ENCODE results near the gene TNFRSF19. TPM values are rescaled to one million over a fixed set of nuclear protein-coding genes. Genes with fewer than 3 reads are reported as not detected.

The TNFRSF19 gene
- total and polyA plus RNA-seq, 10 of the 15 experiments (the other 5 are each of a cell fraction or from before 2014, with no cell fraction given) = 16.4 to 46.2 (median 35.4) TPM

DNA sequence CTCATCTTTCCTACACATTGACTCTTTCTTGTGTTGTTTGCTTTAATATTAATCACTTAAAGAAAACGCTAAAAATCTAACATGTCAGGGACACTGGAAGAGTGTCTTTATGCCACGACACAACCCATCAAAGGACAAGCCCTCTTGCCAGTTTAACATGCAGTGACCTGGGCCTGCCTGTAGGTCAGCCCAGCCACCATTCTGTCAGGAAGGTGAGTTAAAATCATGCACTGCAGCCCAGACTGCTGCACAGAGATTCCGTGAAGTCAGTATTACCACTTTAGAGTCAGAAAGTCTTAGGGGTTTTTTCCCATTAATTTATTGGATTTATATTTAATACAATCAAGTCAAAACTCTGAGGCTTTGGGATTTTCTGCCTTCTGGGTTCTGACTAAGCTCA is 58.0 kb downstream of the TNFRSF19 start:
- Histone ChIP-seq H3K36me3 (ENCODE audit: control insufficient read depth in 2 of 2, insufficient read depth in 2 of 2, low read length in 1 of 2) (peaks cover 0 to 15% of the 10 kb centered on the region in 2 experiments; a peak in 2 of 4 replicates), H2AFZ (ENCODE audit: control insufficient read depth, low read depth, low read length) (no peak overlapping the region), H3K9ac (ENCODE audit: control insufficient read depth, insufficient read depth, low read length) (no peak overlapping the region), H3K4me2 (ENCODE audit: control insufficient read depth, insufficient read depth) (no peak overlapping the region), H4K20me1 (ENCODE audit: control insufficient read depth, insufficient read depth) (0 out of 2 replicates have a peak, but pooled peaks cover 3% of the 10 kb centered on the region), H3K27ac (ENCODE audit: control insufficient read depth, insufficient read depth) (no peak overlapping the region), H3K4me3 (no peak overlapping the region), H3K79me2 (ENCODE audit: control insufficient read depth, insufficient read depth, low read length) (no peaks in the 10 kb centered on the region; the same call in 1 of the 2 replicates), H3K27me3 (replicated peaks in 1 of 2; ENCODE audit: control insufficient read depth in 2 of 2, insufficient read depth in 2 of 2, low read length in 1 of 2) (no peaks in the 10 kb centered on the region; a peak in 1 of 4 replicates), H3K9me3 (replicated peaks; ENCODE audit: control insufficient read depth, insufficient read depth, low read length) (peaks cover 4% of the 10 kb centered on the region; the same call in 2 of the 3 replicates), H3K4me1 (ENCODE audit: control insufficient read depth, insufficient read depth, low read length) (no peaks in the 10 kb centered on the region)
- intact Hi-C loops (cut with micrococcal nuclease; ENCODE audit: unreplicated experiment) = no loop called here
- DNase-seq (ENCODE audit: low read depth, low spot score) (no peak), ATAC-seq (no peak), FAIRE-seq (no peak)
- in situ Hi-C loops (cut with MboI) = no loop called here
- BruUV-seq (replicated peaks) = no TSS peak
- RAD21 ChIA-PET (ENCODE audit: unreplicated experiment) = no interaction called here
- TF ChIP-seq CREB1 (IDR thresholded peaks at IDR 0.05; ENCODE audit: low read depth) (no peak), MTA2 (IDR thresholded peaks at IDR 0.05; ENCODE audit: low read depth) (no peak), NR2C2 (IDR thresholded peaks at IDR 0.05; ENCODE audit: borderline replicate concordance, control insufficient read depth, insufficient read length, low read depth) (no peak), RUNX3 (IDR thresholded peaks at IDR 0.05; ENCODE audit: low read length) (no peak), MTA3 (IDR thresholded peaks at IDR 0.05; ENCODE audit: borderline replicate concordance, low read length) (no peak), MXI1 (IDR thresholded peaks at IDR 0.05; ENCODE audit: low read depth, low read length) (no peak), KDM1A (IDR thresholded peaks at IDR 0.05; ENCODE audit: borderline replicate concordance) (no peak)
- TF ChIP-seq, protein P1, sequence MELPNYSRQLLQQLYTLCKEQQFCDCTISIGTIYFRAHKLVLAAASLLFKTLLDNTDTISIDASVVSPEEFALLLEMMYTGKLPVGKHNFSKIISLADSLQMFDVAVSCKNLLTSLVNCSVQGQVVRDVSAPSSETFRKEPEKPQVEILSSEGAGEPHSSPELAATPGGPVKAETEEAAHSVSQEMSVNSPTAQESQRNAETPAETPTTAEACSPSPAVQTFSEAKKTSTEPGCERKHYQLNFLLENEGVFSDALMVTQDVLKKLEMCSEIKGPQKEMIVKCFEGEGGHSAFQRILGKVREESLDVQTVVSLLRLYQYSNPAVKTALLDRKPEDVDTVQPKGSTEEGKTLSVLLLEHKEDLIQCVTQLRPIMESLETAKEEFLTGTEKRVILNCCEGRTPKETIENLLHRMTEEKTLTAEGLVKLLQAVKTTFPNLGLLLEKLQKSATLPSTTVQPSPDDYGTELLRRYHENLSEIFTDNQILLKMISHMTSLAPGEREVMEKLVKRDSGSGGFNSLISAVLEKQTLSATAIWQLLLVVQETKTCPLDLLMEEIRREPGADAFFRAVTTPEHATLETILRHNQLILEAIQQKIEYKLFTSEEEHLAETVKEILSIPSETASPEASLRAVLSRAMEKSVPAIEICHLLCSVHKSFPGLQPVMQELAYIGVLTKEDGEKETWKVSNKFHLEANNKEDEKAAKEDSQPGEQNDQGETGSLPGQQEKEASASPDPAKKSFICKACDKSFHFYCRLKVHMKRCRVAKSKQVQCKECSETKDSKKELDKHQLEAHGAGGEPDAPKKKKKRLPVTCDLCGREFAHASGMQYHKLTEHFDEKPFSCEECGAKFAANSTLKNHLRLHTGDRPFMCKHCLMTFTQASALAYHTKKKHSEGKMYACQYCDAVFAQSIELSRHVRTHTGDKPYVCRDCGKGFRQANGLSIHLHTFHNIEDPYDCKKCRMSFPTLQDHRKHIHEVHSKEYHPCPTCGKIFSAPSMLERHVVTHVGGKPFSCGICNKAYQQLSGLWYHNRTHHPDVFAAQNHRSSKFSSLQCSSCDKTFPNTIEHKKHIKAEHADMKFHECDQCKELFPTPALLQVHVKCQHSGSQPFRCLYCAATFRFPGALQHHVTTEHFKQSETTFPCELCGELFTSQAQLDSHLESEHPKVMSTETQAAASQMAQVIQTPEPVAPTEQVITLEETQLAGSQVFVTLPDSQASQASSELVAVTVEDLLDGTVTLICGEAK (IDR thresholded peaks at IDR 0.05; ENCODE audit: borderline replicate concordance) = no peak
- CTCF ChIA-PET = interaction anchor here (0.9 kb wide), 1 partner anchor 9 kb away, joined by 3 read pairs; no protein-coding TSS in a partner anchor
- SMC1A ChIA-PET (ENCODE audit: uncharacterized antibody, unreplicated experiment) = no interaction called here
- POLR2A ChIA-PET = interaction anchor here (0.6 to 1.0 kb wide), 2 partner anchors 19 to 28 kb away, joined by 3 read pairs; no protein-coding TSS in a partner anchor
- WGBS (ENCODE audit: insufficient coverage, insufficient replicate concordance, low lambda C conversion rate, missing lambda C conversion rate) = 77% methylated on average over 3 of the region's 3 CpGs

Data from GM12878 (cell line).